Astrocyte (in vitro differentiated cells and primary cell): ENCODE results near the gene PLA2G4F.

Experiments used
- EZH2 ChIP-seq: IDR thresholded peaks from 2 replicates; pipeline ENCODE4 v1.6.1; 2012; ENCODE audit warnings: mild to moderate bottlenecking, low read length, inconsistent platforms; ENCODE audit not compliant: insufficient read depth
- TF ChIP-seq, protein P1 (sequence below): IDR thresholded peaks from 2 replicates; pipeline ENCODE4 v1.5.1; 2011; ENCODE audit warnings: low read depth, mild to moderate bottlenecking, inconsistent platforms, low read length, moderate library complexity; ENCODE audit not compliant: insufficient read depth

DNA sequence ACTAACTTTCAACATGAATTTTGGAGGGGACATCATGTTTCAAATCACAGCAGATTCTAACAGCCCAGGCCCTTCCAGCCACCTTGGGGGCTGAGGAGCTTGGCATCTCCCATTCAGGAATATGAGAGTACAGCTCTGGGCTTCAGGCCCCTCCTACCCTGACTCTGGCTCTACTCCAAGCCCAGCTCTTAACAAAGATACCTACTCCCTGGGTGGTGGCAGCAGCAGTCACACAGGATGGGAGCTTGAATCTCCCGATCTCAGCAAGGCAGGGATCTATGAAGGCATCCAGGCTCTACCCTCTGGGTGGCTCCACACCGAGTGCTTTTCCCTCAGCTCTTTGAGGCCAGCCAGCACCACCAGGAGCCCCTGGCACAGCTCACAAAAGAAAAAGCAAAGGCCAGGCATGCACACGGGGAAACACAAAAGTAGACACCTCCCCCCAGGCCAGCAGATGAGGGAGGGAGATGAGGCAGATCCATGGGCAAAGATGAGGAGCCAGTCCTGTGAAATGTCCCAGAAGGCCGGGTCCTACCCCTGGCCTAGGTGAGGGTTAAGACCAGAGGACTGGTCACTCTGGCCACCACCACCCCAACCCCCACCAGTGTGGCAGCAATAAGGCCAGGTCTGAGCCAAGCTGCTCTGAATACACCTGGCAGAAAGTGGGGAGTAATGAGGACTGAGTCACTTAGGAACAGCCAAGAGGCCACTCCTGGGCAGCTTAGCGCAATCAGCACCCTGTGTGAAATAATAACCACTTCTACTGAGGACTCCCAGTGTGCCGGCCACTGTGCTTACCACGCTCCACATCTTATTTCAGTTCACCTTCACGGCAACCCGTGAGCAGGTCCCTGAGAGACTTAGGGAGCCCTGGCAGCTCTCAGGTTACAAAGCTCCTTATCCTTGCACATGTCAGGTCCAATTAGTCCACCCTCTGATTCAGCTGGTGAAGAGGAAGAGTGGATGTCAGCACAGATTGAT lies 24.3 kb downstream of the PLA2G4F start:
- no peak for TF ChIP-seq EZH2
- TF ChIP-seq, protein P1, sequence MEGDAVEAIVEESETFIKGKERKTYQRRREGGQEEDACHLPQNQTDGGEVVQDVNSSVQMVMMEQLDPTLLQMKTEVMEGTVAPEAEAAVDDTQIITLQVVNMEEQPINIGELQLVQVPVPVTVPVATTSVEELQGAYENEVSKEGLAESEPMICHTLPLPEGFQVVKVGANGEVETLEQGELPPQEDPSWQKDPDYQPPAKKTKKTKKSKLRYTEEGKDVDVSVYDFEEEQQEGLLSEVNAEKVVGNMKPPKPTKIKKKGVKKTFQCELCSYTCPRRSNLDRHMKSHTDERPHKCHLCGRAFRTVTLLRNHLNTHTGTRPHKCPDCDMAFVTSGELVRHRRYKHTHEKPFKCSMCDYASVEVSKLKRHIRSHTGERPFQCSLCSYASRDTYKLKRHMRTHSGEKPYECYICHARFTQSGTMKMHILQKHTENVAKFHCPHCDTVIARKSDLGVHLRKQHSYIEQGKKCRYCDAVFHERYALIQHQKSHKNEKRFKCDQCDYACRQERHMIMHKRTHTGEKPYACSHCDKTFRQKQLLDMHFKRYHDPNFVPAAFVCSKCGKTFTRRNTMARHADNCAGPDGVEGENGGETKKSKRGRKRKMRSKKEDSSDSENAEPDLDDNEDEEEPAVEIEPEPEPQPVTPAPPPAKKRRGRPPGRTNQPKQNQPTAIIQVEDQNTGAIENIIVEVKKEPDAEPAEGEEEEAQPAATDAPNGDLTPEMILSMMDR: no peak
